ENCODE data around the gene ADAM22.

GRCh38 chr7:88013981-88014380 lies 79.9 kb downstream of the ADAM22 start:
- TF ChIP-seq POLR2A (IDR thresholded peaks at IDR 0.05; ENCODE audit: low read depth, low read length) (no peak), POLR2AphosphoS5 (IDR thresholded peaks at IDR 0.05; ENCODE audit: low read depth, low read length) (no peak)
